GM23338 (cell line): ENCODE results near the gene SMC4. TPM values are rescaled to one million over a fixed set of nuclear protein-coding genes. Genes with fewer than 3 reads are reported as not detected.

Experiments
- microRNA counts: library from miRNA; unstranded; fragments of <30 nt; microRNA quantifications from one replicate; lab custom pipeline; 2017
- microRNA-seq: library from miRNA; unstranded; fragments of <30 nt; microRNA quantifications from one replicate; pipeline ENCODE4, GENCODE V29; 2017
- polyA plus RNA-seq: library from polyadenylated mRNA; unstranded; fragments of >200 nt; fragmentation: Nextera tagmentation; extraction: Ambion mirVana; gene quantifications from 2 replicates; pipeline ENCODE4 v1.2.1, GENCODE V29; 2016
- small RNA-seq: library from RNA; depleted of rRNA; stranded (forward); fragments of <200 nt; gene quantifications from one replicate; pipeline ENCODE3, GENCODE V24; 2014; ENCODE audit warnings: low replicate concordance
- total RNA-seq: library from RNA; depleted of rRNA; stranded (reverse); fragments of >200 nt; shearing (Covaris generic); gene quantifications from 2 replicates; pipeline ENCODE4 v1.2.3, GENCODE V29; 2014; rRNA removed

SMC4 gene
- total and polyA plus RNA-seq, 2 experiments from 2014 or later = 167 to 412 TPM

MicroRNA genes within 50 kb of the gene (microRNA counts, 767-probe panel; counts per million panel counts)
- 14,036 counts per million, percentile 91 among the panel's probes with 10 or more counts for microRNA hsa-miR-15b-5p (lab: Ali Mortazavi, UCI)

Small RNAs within 50 kb of the gene (microRNA-seq; reads per million reads assigned to microRNA genes)
- gene MIR15B = 655 reads per million, percentile 88 among the genes with 10 or more reads in this experiment
- gene MIR16-2 = 40.5 reads per million, percentile 53 among the genes with 10 or more reads in this experiment

Small RNAs within 50 kb of the gene (small RNA-seq; reads per million reads assigned to genes)
- gene MIR15B = 11.5 reads per million, percentile 97 among the genes with 10 or more reads in this experiment
- gene MIR16-2 = 1.4 reads per million, percentile 73 among the genes with 10 or more reads in this experiment
- gene RNU7-136P = not detected

Other genes with a start within 250 kb of the SMC4 start
- gene C3orf80, start 174.2 kb upstream of the SMC4 start, total RNA-seq = 1.0 and 3.0 TPM in 2 replicates
- gene C3orf80, start 174.2 kb upstream of the SMC4 start, polyA plus RNA-seq = 0.40 and 0.57 TPM in 2 replicates
- 33.0 and 41.9 TPM in 2 replicates for gene IFT80, start 425 bp upstream of the SMC4 start, total RNA-seq
- gene IFT80, start 425 bp upstream of the SMC4 start, polyA plus RNA-seq = 13.0 and 14.1 TPM in 2 replicates
- gene TRIM59, start 50.1 kb downstream of the SMC4 start, total RNA-seq = 46.2 and 49.4 TPM in 2 replicates
- gene TRIM59, start 50.1 kb downstream of the SMC4 start, polyA plus RNA-seq = 79.9 and 98.6 TPM in 2 replicates
- gene KPNA4, start 165.9 kb downstream of the SMC4 start, total RNA-seq = 32.2 and 36.2 TPM in 2 replicates
- 17.0 and 17.8 TPM in 2 replicates for gene KPNA4, start 165.9 kb downstream of the SMC4 start, polyA plus RNA-seq